ENCODE data around the gene PPP6R3.

PPP6R3 gene

GRCh38 chr11:68610452-68611116, 150.0 kb downstream of the PPP6R3 start:
- peak; percentile 74 for ATAC-seq
- no peak for TF ChIP-seq ISL1 (CRISPR knock-in tag; IDR thresholded peaks at IDR 0.05)
- no peak for TF ChIP-seq ZNF8 (CRISPR knock-in tag; IDR thresholded peaks at IDR 0.05)
- no peak for TF ChIP-seq SNAI2 (CRISPR knock-in tag; IDR thresholded peaks at IDR 0.05)
- TF ChIP-seq ZNF565 (CRISPR knock-in tag; conservative IDR thresholded peaks at IDR 0.05; ENCODE audit: low read depth) = no peak
- TF ChIP-seq ZFP30 (CRISPR knock-in tag; IDR thresholded peaks at IDR 0.05) = no peak
- TF ChIP-seq ZNF70 (CRISPR knock-in tag; IDR thresholded peaks at IDR 0.05) = no peak
- TF ChIP-seq PATZ1 (CRISPR knock-in tag; IDR thresholded peaks at IDR 0.05; ENCODE audit: borderline replicate concordance) = no peak
- no peak for TF ChIP-seq CSDC2 (CRISPR knock-in tag; IDR thresholded peaks at IDR 0.05)
- TF ChIP-seq POU6F1 (CRISPR knock-in tag; IDR thresholded peaks at IDR 0.05; ENCODE audit: borderline replicate concordance, low read depth) = no peak
- TF ChIP-seq TCF4 (CRISPR knock-in tag; IDR thresholded peaks at IDR 0.05; ENCODE audit: borderline replicate concordance) = no peak
- TF ChIP-seq ARNTL (CRISPR knock-in tag; IDR thresholded peaks at IDR 0.05; ENCODE audit: borderline replicate concordance, low read depth) = no peak
- no peak for TF ChIP-seq ZC3H10 (CRISPR knock-in tag; IDR thresholded peaks at IDR 0.05)
- no peak for TF ChIP-seq BACH2 (CRISPR knock-in tag; IDR thresholded peaks at IDR 0.05; ENCODE audit: borderline replicate concordance)
- no peak for TF ChIP-seq RARB (CRISPR knock-in tag; IDR thresholded peaks at IDR 0.05)
- no peak for TF ChIP-seq CREB5 (CRISPR knock-in tag; IDR thresholded peaks at IDR 0.05; ENCODE audit: low read depth)
- no peak for TF ChIP-seq PPARA (CRISPR knock-in tag; IDR thresholded peaks at IDR 0.05; ENCODE audit: borderline replicate concordance)
- TF ChIP-seq ZFP3 (CRISPR knock-in tag; IDR thresholded peaks at IDR 0.05) = no peak

GRCh38 chr11:68615657-68616056, 155.1 kb downstream of the PPP6R3 start:
- TF ChIP-seq CSDC2 (CRISPR knock-in tag; IDR thresholded peaks at IDR 0.05) (no peak), BACH2 (CRISPR knock-in tag; IDR thresholded peaks at IDR 0.05; ENCODE audit: borderline replicate concordance) (no peak), SNAI2 (CRISPR knock-in tag; IDR thresholded peaks at IDR 0.05) (no peak), ZNF565 (CRISPR knock-in tag; conservative IDR thresholded peaks at IDR 0.05; ENCODE audit: low read depth) (no peak), TOX (CRISPR knock-in tag; IDR thresholded peaks at IDR 0.05; ENCODE audit: borderline replicate concordance) (no peak), CSRNP3 (CRISPR knock-in tag; IDR thresholded peaks at IDR 0.05) (no peak), OSR1 (CRISPR knock-in tag; IDR thresholded peaks at IDR 0.05) (no peak), ZNF70 (CRISPR knock-in tag; IDR thresholded peaks at IDR 0.05) (no peak), ZFP30 (CRISPR knock-in tag; IDR thresholded peaks at IDR 0.05) (no peak), TCF4 (CRISPR knock-in tag; IDR thresholded peaks at IDR 0.05; ENCODE audit: borderline replicate concordance) (no peak), ESRRG (CRISPR knock-in tag; IDR thresholded peaks at IDR 0.05) (no peak)
- ATAC-seq = no peak

- TF ChIP-seq SNAI2 (CRISPR knock-in tag; IDR thresholded peaks at IDR 0.05) (no peak), ARNTL (CRISPR knock-in tag; IDR thresholded peaks at IDR 0.05; ENCODE audit: borderline replicate concordance, low read depth) (no peak), PPARA (CRISPR knock-in tag; IDR thresholded peaks at IDR 0.05; ENCODE audit: borderline replicate concordance) (no peak), ZC3H10 (CRISPR knock-in tag; IDR thresholded peaks at IDR 0.05) (no peak), ZFP3 (CRISPR knock-in tag; IDR thresholded peaks at IDR 0.05) (no peak), ZNF565 (CRISPR knock-in tag; conservative IDR thresholded peaks at IDR 0.05; ENCODE audit: low read depth) (no peak)
- ATAC-seq = peak; percentile 41
These were observed 157.6 kb downstream of the PPP6R3 start for GRCh38 chr11:68617925-68618809.
